Esophagus squamous epithelium (tissue), 5 donors: Measurements from ENCODE around the gene ORC3. TPM values are rescaled to one million over a fixed set of nuclear protein-coding genes. Genes with fewer than 3 reads are reported as not detected.

Experiments
- DNase-seq: peaks from one replicate; lab custom pipeline; 2025; lab: John Stamatoyannopoulos, UW
- H3K27ac ChIP-seq, 4 donors: fragments of 200-600 bp; sonication (generic); one replicate each; pipeline ENCODE4 v1.5.1; 2016 to 2019; ENCODE audit warnings: mild to moderate bottlenecking in 1 of 4
- H3K27me3 ChIP-seq, 4 donors: fragments of 200-600 bp; sonication (generic); 1 replicate in 3 of 4; 2 replicates in 1 of 4; pipeline versions ENCODE4 v1.5.1 to v1.6.0; 2017 to 2021; ENCODE audit warnings: antibody characterized with exemption in 1 of 4
- H3K36me3 ChIP-seq, 3 donors: fragments of 200-600 bp; sonication (generic); one replicate each; pipeline ENCODE4 v1.5.1; 2016 to 2019
- H3K4me1 ChIP-seq, 3 donors: fragments of 200-600 bp; sonication (generic); one replicate each; pipeline ENCODE4 v1.5.1; 2017 to 2019
- H3K4me3 ChIP-seq, 4 donors: fragments of 200-600 bp; sonication (generic); 1 replicate in 3 of 4; 2 replicates in 1 of 4; pipeline ENCODE4 v1.5.1; 2016 to 2019; ENCODE audit warnings: mild to moderate bottlenecking in 2 of 4, moderate library complexity in 1 of 4
- H3K9me3 ChIP-seq, 3 donors: fragments of 200-600 bp; sonication (generic); one replicate each; pipeline ENCODE4 v1.5.1; 2016 to 2019
- CTCF ChIP-seq, 6 experiments: fragments of 450-650 bp in 4 of 6; fragments of 200-600 bp in 2 of 6; sonication (generic) in 2 of 6; IDR thresholded peaks; one replicate each; pipeline ENCODE4 v1.5.1; 2016 to 2019; ENCODE audit warnings: antibody characterized with exemption in 6 of 6, mild to moderate bottlenecking in 4 of 6, moderate library complexity in 4 of 6
- POLR2A ChIP-seq, 4 donors: fragments of 450-650 bp; IDR thresholded peaks; one replicate each; pipeline ENCODE4 v1.6.1; 2017; ENCODE audit warnings: antibody characterized with exemption in 4 of 4, mild to moderate bottlenecking in 4 of 4, moderate library complexity in 3 of 4
- WGBS, 2 donors: methylation state at CpG; one replicate each; pipeline ENCODE4 v1.1.5; 2018; 5-methylcytosine and 5-hydroxymethylcytosine counted together
- intact Hi-C: fragments of 100-400 bp; cut with DNase I; formaldehyde crosslinking; loops from one replicate; pipeline ENCODE4 v1.15.0; 2022
- total RNA-seq, 4 donors: library from RNA; depleted of rRNA; stranded (reverse); fragments of >200 nt; gene quantifications; one replicate each; pipeline ENCODE4 v1.1.0, GENCODE V29; 2016
- donor health status: DM: yes; HTN: yes; CAD: no.

The ORC3 gene
- total RNA-seq, 4 donors from 2014 or later = 8.6 to 15.4 (median 12.7) TPM

GRCh38 chr6:87654875-87655454 lies 65.0 kb downstream of the ORC3 start:
- WGBS, 2 donors = 56 to 65% methylated on average over 2 of the region's 2 CpGs
- Histone ChIP-seq H3K36me3 (peaks cover 0 to 29% (median 0%) of the 10 kb centered on the region in 3 donors), H3K9me3 (no peaks in the 10 kb centered on the region), H3K27ac (no peak overlapping the region), H3K4me3 (no peak overlapping the region), H3K4me1 (peaks cover 0 to 1% (median 0%) of the 10 kb centered on the region in 3 donors), H3K27me3 (no peaks in the 10 kb centered on the region)
- TF ChIP-seq POLR2A (IDR thresholded peaks at IDR 0.05) = no peak
- DNase-seq = no peak
- intact Hi-C loops = no loop called here

- no peak for TF ChIP-seq POLR2A (IDR thresholded peaks at IDR 0.05)
- TF ChIP-seq CTCF (IDR thresholded peaks at IDR 0.05) = no peak
- intact Hi-C loops = no loop called here
- Histone ChIP-seq H3K36me3 (peaks cover 0 to 29% (median 0%) of the 10 kb centered on the region in 3 donors), H3K4me3 (no peak overlapping the region), H3K9me3 (no peaks in the 10 kb centered on the region), H3K27me3 (no peaks in the 10 kb centered on the region), H3K4me1 (peaks cover 0 to 7% (median 0%) of the 10 kb centered on the region in 3 donors), H3K27ac (no peak overlapping the region)
- DNase-seq = no peak
Observed at GRCh38 chr6:87655824-87656223, 65.9 kb downstream of the ORC3 start.

DNA sequence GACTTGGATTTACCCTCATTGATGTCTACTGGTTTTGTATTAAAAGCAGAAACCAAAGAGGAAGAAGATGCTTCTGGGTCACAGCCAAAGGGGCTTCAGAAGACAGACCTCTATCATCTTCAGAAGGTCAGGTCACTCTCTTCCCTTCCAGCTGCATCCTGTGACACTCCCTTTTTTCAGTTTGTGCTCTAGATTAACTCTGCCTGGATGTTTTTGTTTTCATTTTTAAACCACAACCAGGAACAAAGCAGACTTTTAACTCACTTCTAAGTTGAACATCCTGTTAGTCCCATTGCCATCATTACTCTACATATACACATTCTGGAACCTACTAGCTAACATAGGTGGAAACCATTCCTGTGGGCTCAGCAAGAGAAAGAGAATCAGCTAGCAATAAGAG lies 66.9 kb downstream of the ORC3 start:
- Histone ChIP-seq H3K27ac (no peak overlapping the region), H3K4me3 (no peak overlapping the region), H3K27me3 (no peaks in the 10 kb centered on the region), H3K36me3 (peaks cover 0 to 35% (median 0%) of the 10 kb centered on the region in 3 donors), H3K9me3 (no peaks in the 10 kb centered on the region), H3K4me1 (peaks cover 0 to 7% (median 0%) of the 10 kb centered on the region in 3 donors)
- TF ChIP-seq POLR2A (IDR thresholded peaks at IDR 0.05) (no peak), CTCF (IDR thresholded peaks at IDR 0.05) (no peak)
- no peak for DNase-seq
- intact Hi-C loops = no loop called here

DNA sequence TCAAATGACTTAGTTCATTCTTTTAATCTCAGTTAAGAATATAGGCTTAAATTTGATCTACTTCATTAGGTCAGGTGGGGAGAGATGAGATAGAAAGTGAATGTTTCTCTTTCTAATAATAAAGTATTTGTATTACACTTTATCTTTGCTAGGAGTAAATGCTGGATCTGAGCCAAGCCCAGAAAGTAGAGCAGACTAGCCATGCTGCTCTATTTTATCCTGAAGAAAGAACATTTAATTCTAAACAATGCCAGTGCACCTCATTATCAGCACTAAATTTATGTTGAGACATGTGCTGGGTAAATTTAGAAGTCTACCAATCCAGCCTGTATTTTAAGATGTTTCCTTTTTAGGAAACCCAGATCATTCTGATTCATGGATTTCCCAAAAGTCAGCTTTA lies 68.6 kb downstream of the ORC3 start:
- Histone ChIP-seq H3K27ac (no peak overlapping the region), H3K36me3 (peaks cover 0 to 32% (median 0%) of the 10 kb centered on the region in 3 donors), H3K27me3 (no peaks in the 10 kb centered on the region), H3K4me3 (no peak overlapping the region), H3K9me3 (no peaks in the 10 kb centered on the region), H3K4me1 (peaks cover 0 to 7% (median 0%) of the 10 kb centered on the region in 3 donors)
- TF ChIP-seq POLR2A (IDR thresholded peaks at IDR 0.05) (no peak), CTCF (IDR thresholded peaks at IDR 0.05) (no peak)
- intact Hi-C loops = no loop called here
- no peak for DNase-seq

DNA sequence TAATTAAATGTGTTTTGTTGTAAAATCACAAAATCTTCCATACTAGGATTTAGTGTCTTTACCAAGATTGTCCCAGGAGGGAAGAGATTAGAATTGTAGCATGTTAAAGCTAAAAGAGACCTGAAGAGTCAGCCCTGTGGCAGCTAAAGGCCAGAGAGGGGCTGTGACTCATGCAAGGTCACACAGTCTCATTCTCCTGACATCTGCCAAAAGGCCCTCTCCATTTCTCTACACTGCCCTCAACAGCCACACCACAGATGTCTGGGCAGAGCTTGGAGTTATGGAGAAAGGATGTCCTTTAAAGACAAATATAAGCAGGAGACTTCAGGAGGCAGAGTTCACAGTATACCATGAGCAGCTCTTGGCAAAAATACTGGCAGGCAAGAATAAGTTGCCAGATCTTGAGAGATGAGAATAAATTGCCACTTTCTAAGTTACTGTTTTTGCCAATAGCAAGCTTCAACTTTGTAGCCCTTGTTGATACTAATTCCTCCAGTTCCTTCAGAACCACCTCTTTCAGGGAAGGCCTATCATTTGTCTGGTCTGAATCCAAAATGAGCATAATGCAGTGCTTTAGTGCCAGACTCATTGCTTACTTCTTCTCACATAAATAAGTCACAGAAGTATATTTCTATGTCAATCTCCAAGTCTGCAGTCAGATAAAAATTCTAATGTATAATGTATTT lies 70.4 kb downstream of the ORC3 start:
- TF ChIP-seq POLR2A (IDR thresholded peaks at IDR 0.05) (no peak), CTCF (IDR thresholded peaks at IDR 0.05) (no peak)
- peak overlapping the region in 1 of 4 donors; percentile 1 for H3K27ac ChIP-seq
- intact Hi-C loops = no loop called here
- peaks cover 0 to 7% (median 0%) of the 10 kb centered on the region in 3 donors for H3K4me1 ChIP-seq
- H3K36me3 ChIP-seq = peaks cover 0 to 37% (median 0%) of the 10 kb centered on the region in 3 donors
- H3K9me3 ChIP-seq = no peaks in the 10 kb centered on the region
- no peak for DNase-seq
- no peaks in the 10 kb centered on the region for H3K27me3 ChIP-seq
- no peak overlapping the region for H3K4me3 ChIP-seq
